Measurements from ENCODE around the gene UNC13B. TPM values are rescaled to one million over a fixed set of nuclear protein-coding genes. Genes with fewer than 3 reads are reported as not detected.

The UNC13B gene
- total RNA-seq, 4 donors from 2014 or later, result 28.0 to 39.3 (median 34.3) TPM

DNA sequence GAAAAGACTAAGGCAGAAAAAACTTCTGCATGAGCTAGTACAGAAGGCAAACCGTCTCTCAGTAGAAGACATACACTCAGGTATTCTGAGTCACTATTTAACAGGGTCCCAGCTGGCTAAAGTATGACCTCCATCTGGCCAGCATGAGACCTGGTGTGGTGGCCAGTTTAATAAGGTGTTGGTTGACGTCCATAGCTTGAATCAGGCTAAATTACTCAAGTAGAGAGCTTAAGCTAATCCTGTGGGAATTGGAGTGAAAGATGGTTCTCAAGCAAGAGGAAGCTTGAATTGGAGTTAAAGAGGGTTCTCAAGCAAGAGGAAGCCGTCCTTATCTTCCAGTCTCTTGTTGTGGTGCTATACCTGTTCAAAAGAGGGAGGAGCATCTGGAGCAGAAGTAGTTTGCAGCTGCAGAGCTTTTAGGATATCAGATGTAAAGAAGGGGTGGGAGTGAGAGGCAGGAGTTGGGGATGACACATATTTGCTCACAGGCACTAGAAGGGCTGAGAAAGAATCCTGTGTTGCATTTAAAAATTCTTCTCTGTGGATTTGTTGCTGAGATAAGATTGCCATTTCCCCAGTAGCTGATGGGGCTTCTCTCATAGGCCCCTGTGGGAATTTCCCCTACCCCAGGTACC is 192.0 kb downstream of the UNC13B start:
- no peaks in the 10 kb centered on the region for H3K9me3 ChIP-seq
- H3K36me3 ChIP-seq, result peaks cover 0 to 5% (median 0%) of the 10 kb centered on the region in 3 donors
- no peak overlapping the region for H3K27ac ChIP-seq
- DNase-seq (ENCODE audit: low spot score in 2 of 2), result no peak
- no peak overlapping the region for H3K4me3 ChIP-seq
- 87 to 92% methylated on average over 3 of the region's 3 CpGs for WGBS, 2 donors
- TF ChIP-seq POLR2A (IDR thresholded peaks at IDR 0.05) (no peak), EP300 (IDR thresholded peaks at IDR 0.05) (no peak)
- TF ChIP-seq, protein P1, sequence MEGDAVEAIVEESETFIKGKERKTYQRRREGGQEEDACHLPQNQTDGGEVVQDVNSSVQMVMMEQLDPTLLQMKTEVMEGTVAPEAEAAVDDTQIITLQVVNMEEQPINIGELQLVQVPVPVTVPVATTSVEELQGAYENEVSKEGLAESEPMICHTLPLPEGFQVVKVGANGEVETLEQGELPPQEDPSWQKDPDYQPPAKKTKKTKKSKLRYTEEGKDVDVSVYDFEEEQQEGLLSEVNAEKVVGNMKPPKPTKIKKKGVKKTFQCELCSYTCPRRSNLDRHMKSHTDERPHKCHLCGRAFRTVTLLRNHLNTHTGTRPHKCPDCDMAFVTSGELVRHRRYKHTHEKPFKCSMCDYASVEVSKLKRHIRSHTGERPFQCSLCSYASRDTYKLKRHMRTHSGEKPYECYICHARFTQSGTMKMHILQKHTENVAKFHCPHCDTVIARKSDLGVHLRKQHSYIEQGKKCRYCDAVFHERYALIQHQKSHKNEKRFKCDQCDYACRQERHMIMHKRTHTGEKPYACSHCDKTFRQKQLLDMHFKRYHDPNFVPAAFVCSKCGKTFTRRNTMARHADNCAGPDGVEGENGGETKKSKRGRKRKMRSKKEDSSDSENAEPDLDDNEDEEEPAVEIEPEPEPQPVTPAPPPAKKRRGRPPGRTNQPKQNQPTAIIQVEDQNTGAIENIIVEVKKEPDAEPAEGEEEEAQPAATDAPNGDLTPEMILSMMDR (IDR thresholded peaks at IDR 0.05), result no peak
- peaks cover 0 to 28% (median 0%) of the 10 kb centered on the region in 4 donors for H3K4me1 ChIP-seq
- H3K27me3 ChIP-seq, result no peaks in the 10 kb centered on the region

DNA sequence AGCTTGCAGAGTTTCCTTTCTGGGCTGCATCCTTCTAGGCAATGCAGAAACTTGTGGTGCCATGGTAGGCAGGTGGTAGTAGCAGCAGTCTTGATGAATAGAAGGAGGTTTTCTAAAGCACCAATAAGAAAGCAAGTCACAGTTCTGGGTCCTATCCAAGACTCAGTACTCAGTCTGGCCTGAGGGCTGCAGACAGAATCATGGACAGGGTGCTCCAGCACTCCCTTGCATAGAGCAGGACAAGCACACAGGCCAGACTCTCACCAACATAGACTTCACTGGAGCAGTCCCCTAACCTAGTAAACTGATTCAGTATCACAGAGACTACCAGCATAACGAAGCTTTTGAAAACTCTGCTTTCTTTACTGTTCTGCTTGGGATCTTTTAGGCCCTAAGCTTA is 194.1 kb downstream of the UNC13B start:
- DNase-seq (ENCODE audit: low spot score in 2 of 2), result no peak
- H3K27ac ChIP-seq, result no peak overlapping the region
- TF ChIP-seq EP300 (IDR thresholded peaks at IDR 0.05), result no peak
- no peak for TF ChIP-seq POLR2A (IDR thresholded peaks at IDR 0.05)
- TF ChIP-seq, protein P1 (IDR thresholded peaks at IDR 0.05), result no peak
- 90 to 91% methylated on average over 1 of the region's 1 CpG for WGBS, 2 donors
- peaks cover 0 to 3% (median 0%) of the 10 kb centered on the region in 3 donors for H3K36me3 ChIP-seq
- H3K9me3 ChIP-seq, result no peaks in the 10 kb centered on the region
- no peak overlapping the region for H3K4me3 ChIP-seq
- H3K4me1 ChIP-seq, result peaks cover 0 to 10% (median 0%) of the 10 kb centered on the region in 4 donors
- H3K27me3 ChIP-seq, result no peaks in the 10 kb centered on the region

DNA sequence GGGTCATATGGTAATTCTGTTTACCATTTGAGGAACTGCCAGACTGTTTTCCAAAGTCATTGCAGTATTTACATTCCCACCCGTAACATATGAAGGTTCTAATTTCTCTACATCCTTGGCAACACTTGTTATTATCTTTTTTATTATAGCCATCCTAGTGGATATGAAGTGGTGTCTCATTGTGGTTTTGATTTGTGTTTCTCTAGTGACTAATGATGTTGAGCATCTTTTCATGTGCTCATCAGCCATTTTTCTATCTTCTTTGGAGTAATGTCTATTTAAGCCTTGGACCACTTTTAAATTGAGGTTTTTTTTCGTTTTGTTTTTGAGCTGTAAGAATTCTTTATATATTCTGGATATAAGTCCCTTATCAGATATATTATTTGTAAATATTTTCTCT is 195.3 kb downstream of the UNC13B start:
- Histone ChIP-seq H3K36me3 (no peaks in the 10 kb centered on the region), H3K4me1 (no peaks in the 10 kb centered on the region), H3K27ac (no peak overlapping the region), H3K9me3 (no peaks in the 10 kb centered on the region), H3K4me3 (no peak overlapping the region), H3K27me3 (no peaks in the 10 kb centered on the region)
- no peak for DNase-seq (ENCODE audit: low spot score in 2 of 2)
- 86 to 93% methylated on average over 2 of the region's 2 CpGs for WGBS, 2 donors
- TF ChIP-seq EP300 (IDR thresholded peaks at IDR 0.05) (no peak), POLR2A (IDR thresholded peaks at IDR 0.05) (no peak)
- TF ChIP-seq, protein P1 (IDR thresholded peaks at IDR 0.05), result no peak

DNA sequence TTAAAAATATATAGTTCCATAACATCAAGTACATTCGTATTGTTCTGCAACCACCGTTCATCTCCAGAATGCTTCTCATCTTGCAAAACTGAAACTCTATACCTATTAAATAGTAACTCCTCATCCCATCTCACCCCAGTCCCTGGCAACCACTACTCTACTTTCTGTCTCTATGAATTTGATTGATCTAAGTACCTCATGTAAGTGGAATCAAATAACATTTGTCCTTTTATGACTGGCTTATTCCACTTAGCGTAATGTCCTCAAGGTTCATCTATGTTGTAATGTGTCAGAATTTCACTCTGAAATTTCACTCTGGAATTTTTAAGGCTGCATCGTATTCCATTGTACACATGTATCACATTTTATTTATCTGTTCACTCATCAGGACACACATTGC is 196.0 kb downstream of the UNC13B start:
- no peaks in the 10 kb centered on the region for H3K36me3 ChIP-seq
- no peak for DNase-seq (ENCODE audit: low spot score in 2 of 2)
- H3K9me3 ChIP-seq, result no peaks in the 10 kb centered on the region
- no peaks in the 10 kb centered on the region for H3K4me1 ChIP-seq
- H3K4me3 ChIP-seq, result no peak overlapping the region
- no peaks in the 10 kb centered on the region for H3K27me3 ChIP-seq
- H3K27ac ChIP-seq, result no peak overlapping the region
- WGBS, 2 donors, result 95 to 97% methylated on average over 4 of the region's 4 CpGs
- TF ChIP-seq, protein P1 (IDR thresholded peaks at IDR 0.05), result no peak
- no peak for TF ChIP-seq EP300 (IDR thresholded peaks at IDR 0.05)
- no peak for TF ChIP-seq POLR2A (IDR thresholded peaks at IDR 0.05)

DNA sequence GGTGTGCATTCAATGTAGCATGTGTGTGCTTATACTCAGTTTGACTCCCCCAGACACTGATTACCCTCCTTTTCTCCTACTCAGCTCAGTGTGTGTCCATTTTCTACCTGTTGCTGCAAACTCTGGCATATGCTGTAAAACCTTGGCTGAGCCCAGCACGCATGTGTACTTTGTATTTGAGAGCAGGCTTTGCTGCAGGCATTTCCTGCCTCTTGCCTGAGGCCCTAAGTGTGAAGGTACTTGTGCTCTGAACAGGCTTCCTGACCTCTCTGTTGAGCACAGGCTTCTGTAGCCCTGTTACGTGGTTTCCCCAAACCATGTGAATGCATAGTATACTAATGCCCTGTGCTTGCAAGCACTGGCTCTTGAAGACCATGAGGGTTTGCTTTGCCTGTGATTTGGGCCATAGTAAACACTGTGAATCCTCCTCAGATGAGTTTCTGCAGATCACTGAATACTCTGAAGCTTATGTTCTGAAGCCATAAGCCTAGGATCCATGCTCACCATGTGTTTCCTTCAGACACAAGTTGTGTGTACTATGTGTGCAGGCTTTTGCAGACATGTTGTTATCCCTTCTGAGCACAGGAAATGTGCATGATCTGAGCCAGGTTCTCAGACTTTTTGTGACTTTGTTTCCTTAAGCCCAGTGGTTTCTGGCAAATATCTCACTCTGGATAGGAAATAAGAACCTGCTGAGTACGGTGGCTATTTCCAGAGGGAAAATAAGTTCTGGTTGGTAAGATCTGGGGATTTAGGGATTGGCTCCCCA is 203.2 kb downstream of the UNC13B start:
- H3K4me1 ChIP-seq, result no peaks in the 10 kb centered on the region
- H3K4me3 ChIP-seq, result no peak overlapping the region
- no peak overlapping the region for H3K27ac ChIP-seq
- TF ChIP-seq POLR2A (IDR thresholded peaks at IDR 0.05) (no peak), EP300 (IDR thresholded peaks at IDR 0.05) (no peak)
- TF ChIP-seq, protein P1 (IDR thresholded peaks at IDR 0.05), result no peak
- DNase-seq (ENCODE audit: low spot score in 2 of 2), result no peak
- WGBS, 2 donors, result 80 to 89% methylated on average over 3 of the region's 3 CpGs
- no peaks in the 10 kb centered on the region for H3K9me3 ChIP-seq
- H3K36me3 ChIP-seq, result peaks cover 0 to 11% (median 0%) of the 10 kb centered on the region in 3 donors
- H3K27me3 ChIP-seq, result no peaks in the 10 kb centered on the region
